Activated CD8-positive, alpha-beta memory T cell treated with anti-CD3 and anti-CD28 coated beads, Interleukin-2, amount 50 U/mL, for 1 hour (primary cell): ENCODE results near the gene UFD1.

Source experiments
- DNase-seq: peaks from one replicate; pipeline ENCODE4 v3.0.0-alpha.2; 2020; ENCODE audit errors: extremely low read depth

Gene UFD1

DNA sequence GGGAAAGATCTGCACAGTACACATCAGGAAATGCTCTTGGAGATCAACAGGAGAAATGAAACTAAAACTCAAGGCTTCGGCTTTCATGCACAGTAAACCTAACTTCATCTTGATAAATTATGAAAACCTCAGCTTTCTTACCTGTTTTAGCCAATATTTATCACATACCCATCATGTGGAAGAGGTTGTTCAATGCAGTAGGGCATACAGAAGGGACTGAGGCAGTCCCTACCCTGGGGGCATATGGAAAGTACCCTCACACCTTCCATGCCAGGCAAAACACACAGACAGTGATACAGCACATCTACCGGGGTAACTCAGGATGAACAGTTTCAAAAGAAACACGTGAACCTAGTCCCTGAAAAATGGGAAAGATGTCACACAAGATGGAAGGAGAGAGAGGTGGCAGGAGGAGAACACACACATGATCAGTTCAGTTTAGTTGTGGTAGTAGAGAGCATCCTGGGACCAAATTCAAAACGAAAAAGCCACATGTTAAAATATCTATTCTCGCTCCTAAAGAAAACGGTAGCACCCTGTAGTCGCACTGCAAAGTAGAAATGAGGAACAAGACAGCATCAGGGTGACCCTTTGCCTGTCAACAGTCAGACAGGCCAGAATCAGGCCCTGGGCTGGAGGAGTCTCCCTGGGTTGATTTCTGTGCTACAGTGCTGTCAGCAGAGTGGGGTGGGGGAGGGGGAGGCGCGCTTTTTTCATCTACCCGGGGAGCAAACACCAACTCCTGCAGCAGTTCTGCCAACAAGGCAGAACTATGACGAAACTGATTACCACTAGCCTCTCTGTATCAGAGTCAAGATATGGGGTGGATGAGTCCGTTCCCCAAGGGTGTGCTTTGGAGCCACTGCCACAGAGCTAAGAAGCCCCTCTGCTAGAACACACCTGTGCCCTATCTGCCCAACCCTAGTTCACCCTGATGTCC lies 48.8 kb downstream of the UFD1 start:
- DNase-seq = no peak

DNA sequence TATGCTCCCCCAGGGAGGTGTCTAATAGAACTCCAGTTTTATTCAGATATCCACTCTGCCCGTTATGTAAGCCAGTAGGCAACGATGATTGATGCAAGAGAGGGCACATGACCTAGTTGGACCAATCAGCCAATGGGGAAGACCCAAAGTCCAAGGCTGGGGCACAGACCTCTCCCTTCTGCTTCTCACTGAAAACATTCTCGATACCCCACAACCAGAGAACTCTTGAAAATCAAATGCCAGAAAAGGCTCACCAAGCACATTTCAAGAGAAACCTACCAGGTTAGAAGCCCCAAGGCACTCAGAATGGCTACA lies 54.9 kb downstream of the UFD1 start:
- no peak for DNase-seq

DNA sequence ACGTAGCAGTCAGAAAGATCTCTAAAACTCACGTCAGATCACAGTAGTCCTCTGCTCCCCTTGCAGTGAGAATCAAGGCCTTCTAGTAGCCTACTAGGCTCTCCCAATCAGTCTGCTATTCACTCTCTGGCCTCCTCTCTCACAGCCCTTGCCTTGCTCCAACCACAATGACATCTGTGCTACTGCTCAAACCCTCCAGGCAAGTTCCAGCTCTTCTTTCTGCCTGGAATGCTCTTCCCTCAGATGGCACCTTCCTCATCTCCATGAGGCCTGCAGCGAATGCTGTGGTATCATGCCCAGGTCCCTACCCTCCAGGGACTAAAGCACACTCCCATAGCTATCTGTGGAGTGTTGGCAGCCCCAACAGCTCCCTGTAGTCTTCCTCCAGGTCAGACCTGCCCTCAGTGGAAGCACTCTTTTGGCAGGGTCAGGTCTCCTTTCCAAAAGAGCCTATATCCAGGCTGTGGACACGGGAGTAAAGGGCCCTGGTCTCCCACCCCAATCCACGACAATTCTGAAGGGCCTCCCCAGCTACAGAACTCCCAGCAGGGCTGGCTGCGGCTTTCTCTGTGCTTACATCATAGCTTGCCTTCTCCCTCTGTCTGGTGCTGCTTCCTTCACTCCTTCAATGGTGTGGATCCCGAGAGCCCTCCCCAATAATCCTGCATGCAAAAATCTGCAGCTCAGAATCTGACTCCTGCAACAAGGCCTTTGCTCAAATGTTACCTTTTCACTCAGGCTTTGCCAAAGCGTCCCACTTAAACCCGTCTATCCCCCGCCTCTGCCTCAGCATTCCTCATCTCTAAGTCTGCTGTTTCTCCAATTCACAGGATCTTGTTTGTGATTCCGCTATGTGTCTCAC lies 56.3 kb downstream of the UFD1 start:
- no peak for DNase-seq

DNA sequence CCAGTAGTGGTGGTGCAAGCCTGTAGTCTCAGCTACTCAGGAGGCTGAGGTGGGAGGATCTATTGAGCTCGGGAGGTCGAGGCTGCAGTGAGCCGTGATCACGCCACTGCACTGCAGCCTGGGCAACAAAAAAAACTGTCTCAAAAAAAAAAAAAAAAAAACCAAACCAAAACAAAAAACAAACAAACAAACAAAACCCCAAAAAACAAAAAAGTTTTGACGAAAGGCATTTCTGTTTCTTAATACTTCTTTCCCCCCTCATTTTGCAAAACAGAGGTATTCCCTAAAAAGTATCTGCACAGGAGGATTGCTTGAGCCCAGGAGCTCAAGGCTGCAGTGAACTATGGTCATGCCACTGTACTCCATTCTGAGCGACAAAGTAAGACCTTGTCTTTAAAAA lies 58.7 kb downstream of the UFD1 start:
- no peak for DNase-seq

DNA sequence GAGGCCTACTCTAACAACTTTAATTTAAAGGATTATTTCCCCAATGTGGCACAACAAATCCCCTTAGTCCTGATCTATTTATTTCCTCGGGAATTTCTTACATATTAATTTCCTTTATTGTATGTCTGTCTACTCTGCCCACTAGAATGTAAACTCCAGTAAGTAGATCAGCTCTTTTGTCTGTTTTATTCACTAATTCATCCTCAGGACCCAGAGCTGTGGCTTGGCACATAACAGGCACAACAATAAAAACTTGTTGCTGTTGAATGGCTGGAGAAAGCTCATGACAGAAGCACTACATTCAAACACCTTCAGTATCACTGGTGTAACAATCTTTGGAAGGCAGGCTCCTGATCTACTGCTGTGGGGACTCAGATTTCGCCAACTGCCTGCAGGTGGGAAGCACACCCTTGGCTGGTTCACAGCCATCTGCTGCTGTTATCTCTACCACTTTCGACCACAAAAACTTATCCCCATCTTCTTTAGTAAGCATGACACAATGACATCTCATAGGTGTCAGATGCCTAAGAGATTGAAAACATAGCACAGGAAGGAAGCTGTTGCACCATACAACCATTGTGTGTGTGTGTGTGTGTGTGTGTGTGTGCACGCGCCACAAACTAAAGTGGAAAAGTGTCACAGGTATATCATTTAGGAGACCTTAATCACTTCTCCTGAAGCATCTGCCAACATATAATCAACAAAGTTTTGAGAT lies 59.4 kb downstream of the UFD1 start:
- no peak for DNase-seq

DNA sequence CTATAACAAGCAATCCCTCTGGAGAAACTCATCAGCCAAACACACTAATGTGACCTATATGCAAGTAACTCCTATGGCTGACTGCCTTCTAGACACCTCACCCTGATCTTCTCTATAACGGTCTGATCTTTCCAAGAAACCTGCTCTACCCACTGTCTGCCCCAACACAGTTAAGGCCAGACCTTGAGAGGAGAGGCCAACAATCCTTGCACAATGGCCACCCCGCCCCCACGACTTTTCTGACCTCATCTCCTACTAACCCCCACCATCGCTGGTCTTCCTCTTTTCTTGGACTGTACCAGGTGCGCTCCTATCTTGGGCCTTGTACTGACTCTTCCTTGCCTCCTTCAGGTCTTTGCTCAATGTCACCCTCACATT lies 59.9 kb downstream of the UFD1 start:
- no peak for DNase-seq

DNA sequence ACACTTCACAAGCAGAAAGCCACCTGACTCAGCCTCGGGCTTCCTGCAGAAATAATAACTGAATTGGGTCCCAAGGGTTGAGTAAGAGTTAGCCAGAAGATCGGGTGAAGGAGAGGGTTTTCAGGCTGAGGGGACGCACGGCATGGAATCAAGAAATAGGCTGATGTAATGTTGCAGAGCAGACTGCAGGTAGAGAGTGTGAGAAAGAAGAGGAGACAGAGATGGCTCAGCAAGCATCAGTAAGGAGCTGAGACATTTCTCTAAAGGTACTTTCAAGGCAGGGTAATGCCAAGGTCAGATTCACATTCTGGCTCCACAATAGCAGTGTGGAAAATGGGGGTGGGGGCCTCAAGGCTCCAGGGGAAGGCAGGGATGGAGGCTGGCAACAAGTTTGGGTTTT lies 66.1 kb downstream of the UFD1 start:
- DNase-seq = no peak

DNA sequence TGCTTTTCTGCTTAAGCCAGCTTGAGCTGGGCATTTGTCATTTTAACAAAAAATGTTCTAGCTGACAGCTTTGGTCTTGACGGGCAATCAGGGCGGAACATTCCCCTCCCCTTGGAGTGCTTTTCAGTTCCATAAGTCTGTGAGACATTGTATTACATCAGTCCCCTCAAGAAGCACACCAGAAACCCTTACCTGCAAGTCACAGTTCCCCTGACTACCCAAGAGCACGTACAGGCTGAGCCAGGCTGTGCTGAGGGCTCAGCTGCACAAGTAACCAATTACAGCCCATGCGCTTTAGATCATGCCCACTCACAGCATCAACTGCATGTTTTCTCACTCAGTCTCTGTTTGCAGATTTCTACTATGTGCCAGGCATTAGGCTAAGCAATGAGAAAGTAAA lies 66.5 kb downstream of the UFD1 start:
- no peak for DNase-seq

DNA sequence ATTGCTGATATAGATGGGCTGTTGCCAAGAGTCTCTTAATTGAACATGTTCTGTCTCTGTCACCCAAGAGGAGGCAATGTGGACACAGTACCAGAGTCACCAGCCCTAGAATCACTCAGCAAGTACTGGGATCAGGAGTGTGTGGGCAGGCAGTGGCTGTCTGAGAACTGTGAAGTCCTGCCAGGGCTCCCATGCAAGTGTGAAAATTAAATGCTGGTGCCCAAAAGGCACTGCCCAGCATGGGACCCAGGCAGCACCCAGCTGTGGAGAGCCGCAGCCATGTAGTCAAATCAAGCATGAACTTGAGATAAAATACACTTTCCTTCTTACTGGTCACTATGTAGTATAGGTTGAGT lies 67.3 kb downstream of the UFD1 start:
- no peak for DNase-seq

DNA sequence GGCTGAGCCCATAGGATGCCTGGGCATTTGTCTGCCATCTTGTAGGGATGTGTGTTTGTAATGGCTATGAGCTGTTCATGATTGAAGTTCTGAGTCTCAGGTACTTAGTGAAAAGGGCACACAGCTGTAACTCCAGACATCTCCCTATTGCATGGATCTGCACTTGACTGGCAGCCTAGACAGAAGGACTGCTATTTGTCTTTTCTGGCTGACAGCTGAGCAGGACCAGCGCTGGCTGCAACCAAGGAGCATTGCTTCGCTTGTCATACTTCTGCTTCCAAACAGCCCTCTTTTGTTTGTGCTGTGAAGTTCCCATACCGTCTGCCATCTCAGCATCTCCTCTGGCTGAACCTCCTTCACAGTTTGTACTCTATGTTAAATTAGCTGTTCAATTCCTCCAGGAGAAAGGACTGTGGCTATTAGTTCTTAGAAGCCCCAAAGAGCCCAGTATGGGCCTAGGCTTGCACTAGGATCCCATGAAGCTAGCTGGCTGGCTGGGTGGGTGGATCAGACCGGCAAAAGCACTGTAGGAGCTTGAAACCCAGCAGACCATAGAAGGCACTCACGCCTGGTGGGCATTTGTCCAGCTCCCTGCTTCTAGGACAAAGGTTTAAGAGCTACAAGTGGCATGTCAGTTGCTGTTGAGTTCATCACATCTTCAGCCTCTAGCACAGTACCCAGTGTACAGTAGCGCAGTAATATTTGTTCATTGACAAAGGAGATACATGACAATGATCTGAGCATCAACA lies 67.9 kb downstream of the UFD1 start:
- no peak for DNase-seq

DNA sequence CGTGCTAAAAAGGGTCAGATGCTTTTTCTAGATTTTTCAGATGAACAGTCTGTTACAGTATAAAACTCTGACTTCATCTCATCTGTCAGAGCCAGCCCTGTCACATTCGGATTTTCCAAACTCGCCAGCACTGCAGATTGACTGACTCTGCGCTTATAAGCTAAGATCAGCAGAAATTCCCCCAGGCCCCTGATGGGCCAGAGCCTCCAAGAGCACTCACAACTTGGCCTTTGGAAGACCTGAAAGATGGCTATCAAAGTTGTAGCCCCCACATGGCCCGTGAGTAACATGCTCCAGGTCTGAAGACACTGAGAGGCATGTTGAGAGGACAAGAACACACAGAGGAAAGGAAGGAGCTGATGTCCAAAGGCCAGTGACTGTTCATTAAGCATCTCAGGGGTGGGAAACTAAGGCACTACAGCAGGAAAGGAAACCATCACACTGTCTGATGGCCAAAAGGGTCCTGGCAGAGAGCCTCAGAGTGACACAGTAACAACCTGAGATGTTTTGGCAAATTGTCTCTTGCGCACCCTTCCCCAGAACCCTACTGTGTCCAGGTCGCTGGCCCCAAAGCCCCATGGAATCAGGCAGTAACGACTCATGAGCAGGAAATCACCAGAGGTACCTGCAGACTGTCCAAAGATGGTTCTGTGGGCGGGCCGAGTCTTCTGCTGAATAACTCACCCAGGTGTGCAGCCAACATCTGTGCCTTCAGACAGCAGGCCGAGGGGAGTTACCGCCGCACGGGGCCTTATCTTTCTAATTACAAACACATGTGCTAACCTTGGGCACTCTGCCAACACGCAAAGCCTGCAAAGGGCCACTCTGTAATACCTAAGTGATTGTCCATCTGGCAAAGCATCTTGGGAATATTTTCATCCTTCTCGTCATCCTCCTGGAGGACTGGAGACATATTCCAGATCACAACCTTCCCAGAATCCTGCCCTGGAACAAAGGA lies 71.1 kb downstream of the UFD1 start:
- no peak for DNase-seq

DNA sequence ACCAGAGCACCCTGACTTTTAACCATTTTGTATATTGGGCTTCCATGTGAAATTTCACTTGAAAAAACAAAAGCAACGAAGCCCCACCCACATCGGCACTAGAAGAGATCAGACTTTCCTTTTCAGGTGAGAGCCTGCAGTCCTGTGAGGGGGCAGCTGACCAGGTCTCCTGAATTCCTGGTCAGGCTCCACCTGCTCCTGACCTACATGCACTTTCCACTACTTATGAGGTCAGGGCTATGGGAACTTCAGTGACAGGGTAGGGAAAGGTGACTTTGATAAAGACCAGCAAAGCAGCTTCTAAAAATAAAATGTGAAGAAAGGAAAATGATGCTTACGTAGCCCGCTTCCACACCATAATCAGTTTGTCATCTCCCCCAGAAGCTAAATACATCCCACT lies 72.1 kb downstream of the UFD1 start:
- no peak for DNase-seq

DNA sequence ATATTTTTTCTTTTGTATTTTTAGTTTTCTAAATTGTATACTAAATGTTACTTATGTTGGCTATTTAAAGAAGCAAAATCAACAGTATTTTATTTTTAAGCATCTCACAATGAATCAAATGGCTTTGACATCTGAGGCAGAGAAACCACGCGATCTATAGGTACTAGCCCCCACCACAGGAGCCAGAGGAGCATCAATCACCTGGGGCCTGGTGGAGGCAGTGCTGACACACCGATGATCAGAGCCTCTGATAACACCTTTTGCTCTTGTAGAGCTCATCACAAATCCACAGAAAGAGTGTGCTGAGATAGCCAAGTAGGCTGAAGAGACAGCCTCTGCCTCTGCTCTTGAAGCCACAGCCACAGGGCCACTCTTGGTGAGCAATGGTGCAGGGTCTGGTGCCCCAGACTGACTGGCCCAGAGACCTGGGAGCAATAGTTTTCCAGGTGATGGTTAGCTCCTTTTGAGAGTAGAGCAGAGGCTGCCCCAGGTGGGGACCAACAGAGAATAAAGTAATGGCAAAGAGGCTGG lies 72.6 kb downstream of the UFD1 start:
- no peak for DNase-seq

DNA sequence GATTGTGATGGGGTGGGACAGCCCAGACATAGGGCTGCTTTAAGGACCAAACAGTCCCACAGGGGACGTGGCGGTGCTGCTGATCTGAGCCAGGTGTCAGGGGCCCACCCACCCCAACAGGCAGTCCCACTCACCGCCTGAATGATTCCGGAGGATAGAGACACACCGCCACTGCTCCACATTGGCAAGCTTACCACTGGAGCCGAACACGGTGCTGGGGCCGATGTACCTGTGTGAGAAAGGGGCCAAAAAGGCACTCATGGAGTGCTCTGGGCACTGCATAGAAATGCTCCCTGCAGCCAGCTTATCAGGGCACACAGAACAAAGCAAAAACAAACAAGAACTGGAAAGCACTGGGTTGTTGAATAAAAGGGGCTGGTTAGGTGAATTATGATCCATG lies 73.3 kb downstream of the UFD1 start:
- DNase-seq = no peak

DNA sequence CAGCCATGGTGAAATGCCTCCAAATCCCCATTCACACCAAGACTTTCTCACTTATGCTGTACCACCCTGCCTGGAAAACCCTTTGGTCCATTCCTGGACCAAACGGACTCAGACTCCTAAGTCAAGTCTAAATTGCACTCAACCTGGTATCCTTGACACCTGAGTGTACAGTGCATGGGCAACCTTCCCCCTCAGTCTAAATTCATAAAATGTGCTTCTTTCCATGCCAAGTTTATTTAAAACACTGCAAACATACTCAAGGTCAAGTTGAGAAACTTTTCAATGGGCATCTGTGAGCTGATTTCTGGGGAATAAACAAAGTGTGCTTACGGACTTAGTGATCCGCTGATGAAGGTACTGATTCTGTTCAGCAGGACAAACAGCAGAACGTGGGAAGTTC lies 73.9 kb downstream of the UFD1 start:
- DNase-seq = no peak

DNA sequence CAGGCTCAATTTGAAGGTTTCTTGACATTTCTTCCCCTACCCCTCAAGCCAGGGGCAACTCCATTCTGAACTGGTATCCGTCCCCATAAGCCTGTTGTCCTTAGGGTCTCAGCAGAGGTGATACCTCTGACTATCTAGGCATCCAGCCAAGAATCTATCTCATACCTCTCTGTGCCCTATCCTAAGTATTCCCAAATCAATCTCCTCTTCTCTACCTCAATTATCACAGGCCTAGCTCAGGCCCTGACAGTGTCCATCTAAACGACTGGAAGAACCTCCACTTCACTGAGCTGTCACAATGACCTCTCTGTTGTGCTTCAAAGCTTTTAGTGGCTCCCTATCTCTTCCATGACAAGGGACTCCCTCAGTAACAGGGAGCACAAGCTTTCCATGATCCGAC lies 74.3 kb downstream of the UFD1 start:
- no peak for DNase-seq

DNA sequence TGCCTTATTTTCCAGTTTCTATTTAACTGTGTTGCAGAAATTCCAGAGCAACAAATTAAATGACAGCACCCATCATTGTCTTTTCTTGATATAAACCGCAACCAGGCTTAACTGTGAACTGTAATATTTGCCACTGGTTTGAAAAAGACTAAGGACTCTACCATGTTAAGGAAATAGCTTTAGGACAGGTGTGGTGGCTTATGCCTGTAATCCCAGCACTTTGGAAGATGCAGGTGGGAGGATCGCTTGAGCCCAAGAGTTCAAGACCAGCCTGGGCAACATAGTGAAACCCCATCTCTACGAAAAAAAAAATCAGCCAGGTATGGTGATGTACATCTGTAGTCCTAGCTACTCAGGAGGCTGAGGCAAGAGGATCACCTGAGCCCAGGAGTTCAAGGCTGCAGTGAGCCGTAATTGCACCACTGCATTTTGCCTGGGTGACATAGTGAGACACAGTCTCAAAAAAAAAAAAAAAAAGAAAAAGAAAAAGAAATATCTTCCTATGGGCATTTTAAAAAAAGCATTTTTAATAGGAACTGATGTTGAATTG lies 76.3 kb downstream of the UFD1 start:
- DNase-seq = no peak

DNA sequence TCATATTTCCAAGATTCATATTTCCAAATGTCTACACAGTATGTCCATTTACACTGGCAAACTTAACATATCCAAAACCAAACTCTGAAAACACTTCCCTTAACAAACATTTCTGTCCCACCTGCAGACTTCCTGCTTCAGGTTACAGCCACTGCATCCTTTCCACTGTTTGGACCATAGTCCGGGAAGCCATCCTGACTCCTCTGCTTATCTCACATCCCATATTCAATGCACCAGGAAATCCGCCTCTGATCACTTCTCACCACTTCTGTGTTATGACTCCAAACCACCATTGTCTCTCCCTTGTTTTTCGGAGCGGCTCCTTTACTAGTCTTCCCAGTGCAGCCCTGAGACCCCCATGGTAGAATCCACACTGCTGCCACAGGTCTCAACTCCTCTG lies 77.5 kb downstream of the UFD1 start:
- DNase-seq = no peak

DNA sequence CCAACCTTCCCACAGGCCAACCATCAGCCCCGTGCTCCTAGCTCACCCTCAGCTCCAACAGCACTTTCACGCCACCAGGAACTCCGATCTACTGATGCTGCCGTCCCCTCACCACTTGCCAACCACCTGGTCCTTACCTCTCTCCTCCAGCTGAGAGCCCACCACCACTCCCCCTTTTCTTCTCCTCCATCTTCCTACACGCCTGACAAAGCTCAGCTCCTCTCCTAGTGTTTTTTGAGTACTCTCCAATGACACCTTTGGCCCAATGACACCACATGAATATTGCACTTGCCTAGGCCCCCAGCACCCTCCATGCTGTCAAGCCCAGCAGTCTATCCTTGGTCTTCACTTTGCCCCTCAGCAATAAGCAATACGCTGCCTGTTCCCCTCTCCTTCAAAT lies 78.1 kb downstream of the UFD1 start:
- no peak for DNase-seq
